CD1c-positive myeloid dendritic cell (primary cell): Measurements from ENCODE around the gene ABCC3.
A peak's percentile ranks its signal among the peaks of the same experiment; 100 is the strongest.

Experiments used
- DNase-seq: peaks from one replicate; pipeline ENCODE4 v3.0.0-alpha.2; 2016; ENCODE audit errors: extremely low spot score

ABCC3 gene

GRCh38 chr17:50604513-50604912, 30.2 kb upstream of the ABCC3 start:
- no peak for DNase-seq

GRCh38 chr17:50605429-50605828, 29.3 kb upstream of the ABCC3 start:
- no peak for DNase-seq

GRCh38 chr17:50607522-50608175, 27.0 kb upstream of the ABCC3 start:
- peak; percentile 35 for DNase-seq

DNA sequence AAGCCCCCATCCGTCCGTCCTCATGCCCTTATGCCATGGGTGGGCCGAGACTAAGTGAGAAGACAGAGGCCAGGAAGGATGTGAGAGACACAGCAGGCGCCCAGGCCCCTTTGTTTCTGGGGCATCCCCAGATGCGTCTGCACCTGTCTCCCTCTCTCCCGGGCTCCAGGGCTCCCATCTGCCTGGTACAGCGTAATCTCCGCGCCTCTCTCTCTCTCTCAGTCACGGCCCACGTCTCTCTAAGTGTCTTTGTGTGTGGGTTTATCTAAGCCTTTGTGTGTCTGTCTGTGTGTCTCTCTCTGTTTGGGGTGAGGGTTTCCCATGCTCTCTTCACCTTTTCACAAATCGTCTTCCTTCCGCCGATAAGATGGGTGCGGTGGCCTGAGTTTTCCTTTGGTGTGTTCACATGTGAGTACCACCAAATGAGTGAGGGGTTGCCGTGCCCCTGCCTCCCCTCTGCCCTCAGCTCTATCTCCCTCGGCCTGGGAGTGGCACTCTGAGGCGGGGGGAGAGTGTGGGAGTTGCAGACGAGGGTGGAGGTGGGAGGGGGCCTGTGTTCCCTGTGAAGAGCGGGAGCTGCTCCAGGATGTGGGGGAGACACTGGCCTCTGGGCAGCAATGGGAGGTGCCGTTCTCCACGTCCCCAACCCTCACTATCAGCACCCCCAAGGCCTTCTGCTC, 25.8 kb upstream of the ABCC3 start:
- DNase-seq, result no peak

DNA sequence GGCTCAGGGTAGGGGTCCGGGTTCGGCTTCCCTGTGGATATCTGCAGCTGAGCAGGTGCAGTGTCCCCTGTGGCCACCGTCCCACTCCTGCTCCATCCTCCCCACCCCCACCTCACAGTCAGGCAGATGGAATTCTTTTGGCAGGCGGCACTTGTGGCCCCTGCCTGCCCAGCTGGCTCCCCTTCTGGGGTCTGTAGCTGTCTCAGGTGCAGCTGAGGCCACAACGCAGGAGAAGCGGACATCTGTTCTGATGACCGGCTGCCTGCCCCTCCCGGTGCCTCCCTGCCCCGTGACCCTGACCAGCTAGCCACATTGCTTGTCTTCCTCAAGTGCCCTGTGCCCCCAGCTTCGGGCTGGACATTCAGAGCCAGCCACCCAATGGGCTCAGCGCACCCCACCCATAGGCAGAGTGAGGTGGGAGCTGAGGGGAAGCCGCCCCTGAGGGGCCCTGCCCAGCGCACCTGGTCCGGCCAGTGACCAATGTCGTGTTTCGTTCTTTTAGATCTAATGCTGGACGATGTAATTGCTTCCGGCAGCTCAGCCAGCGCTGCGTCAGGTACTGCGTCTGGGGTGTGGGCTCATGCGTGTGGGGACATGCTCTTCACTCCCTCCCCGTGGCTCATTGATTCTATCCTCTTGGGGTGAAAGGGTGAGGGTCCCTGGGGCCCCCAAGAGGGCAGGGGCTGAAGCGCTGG, 25.2 kb upstream of the ABCC3 start:
- no peak for DNase-seq

GRCh38 chr17:50611634-50612033, 23.0 kb upstream of the ABCC3 start:
- DNase-seq, result no peak

GRCh38 chr17:50612281-50612680, 22.4 kb upstream of the ABCC3 start:
- no peak for DNase-seq

DNA sequence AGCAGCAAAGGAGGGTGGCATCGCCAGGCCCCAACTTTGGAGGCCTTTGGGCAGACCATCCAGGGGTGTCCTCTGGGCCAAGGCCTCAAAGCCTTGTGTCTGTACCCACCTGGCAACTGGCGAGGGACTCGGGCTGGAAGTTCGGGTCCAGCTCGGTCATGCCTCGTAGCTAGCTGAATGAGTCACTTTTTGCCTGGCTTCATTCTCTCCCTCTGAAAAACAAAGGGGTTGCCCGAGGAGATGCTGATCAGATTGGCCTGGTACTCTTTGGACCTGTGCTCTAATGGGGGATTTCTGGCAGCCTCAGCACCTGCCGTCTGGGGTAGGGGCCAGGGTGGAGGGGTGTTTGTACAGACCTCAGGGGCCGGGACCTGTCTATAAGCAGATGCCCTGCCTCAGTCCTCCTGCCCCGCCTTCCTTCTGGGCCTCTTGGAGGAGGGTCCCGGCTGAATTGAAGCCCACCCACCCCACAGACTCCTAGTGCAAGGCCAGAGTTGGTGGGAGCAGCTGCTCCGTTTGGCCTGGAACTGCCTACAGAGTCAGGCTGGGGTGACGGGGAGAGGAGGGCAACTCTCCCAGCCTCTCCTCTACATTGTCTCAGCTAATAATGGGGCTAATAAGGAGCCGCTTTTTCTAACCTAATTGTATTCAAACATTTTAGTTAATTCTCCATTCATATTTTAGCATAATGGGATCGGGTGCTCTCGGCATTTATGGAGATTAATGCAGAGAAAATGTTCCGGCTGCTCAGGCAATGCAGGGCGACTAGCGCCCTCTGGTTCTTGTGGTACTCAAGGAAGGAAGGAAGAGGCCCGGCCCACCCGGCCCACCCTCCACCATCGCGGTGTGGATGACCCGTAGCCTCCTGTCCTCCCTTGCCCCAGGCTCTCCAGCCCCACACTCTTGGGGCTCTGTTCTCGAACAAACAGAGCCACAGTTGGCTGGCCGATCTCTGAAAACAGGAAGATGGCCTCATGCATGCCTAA, 21.4 kb upstream of the ABCC3 start:
- DNase-seq, result no peak

DNA sequence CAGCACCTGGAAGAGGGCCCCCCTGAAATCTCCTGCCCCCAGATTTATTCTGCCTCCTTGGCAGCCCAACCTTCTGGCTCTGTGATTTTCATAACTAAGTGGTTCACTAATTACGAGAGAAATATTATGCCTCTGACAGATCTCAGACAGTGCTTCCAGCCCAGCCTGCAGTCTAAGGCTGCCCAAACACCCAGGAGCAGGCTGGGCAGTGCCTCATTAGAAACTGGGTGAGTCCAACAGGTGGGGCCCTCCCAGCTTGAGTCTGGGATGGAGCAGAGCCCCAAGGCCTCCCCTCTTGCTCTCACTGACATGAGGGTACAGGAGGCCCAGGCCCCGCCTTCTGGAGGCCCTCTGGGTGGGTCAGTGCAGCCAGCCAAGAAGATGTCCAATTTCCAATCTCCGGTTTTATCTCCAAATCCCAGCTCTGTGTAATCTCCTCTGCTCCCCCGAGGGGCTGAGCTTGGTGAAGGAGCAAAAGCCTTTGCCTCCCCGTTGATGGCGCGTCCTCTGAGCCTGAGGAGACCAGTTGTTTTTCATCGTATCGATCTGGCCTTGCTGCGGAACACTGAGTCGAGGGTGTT, 20.1 kb upstream of the ABCC3 start:
- DNase-seq, result no peak

GRCh38 chr17:50615828-50616227, 18.9 kb upstream of the ABCC3 start:
- DNase-seq, result no peak

DNA sequence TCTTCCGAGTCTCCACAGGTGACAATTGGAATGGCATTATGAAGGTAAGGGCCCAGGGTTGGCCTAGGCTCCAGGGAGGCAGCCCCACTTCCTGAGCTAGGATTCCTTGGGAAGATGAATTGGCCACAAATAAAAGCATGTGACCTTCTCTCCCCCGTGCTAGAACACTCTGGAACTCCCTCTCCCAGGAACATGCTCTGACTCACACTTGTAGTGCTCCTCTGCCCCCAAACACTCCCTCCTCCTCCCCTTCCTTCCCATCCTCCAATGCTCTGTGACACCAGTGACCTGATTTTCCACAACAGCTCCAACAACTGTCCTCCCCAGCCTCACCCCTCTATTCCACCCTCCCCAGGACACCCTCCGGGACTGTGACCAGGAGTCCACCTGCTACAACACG, 16.4 kb upstream of the ABCC3 start:
- DNase-seq, result no peak

GRCh38 chr17:50618941-50619340, 15.7 kb upstream of the ABCC3 start:
- peak; percentile 75 for DNase-seq

- no peak for DNase-seq
These were observed 15.2 kb upstream of the ABCC3 start for GRCh38 chr17:50619489-50619888.

- DNase-seq, result no peak
These were observed 14.4 kb upstream of the ABCC3 start for GRCh38 chr17:50620237-50620636.

- DNase-seq, result no peak
These were observed 13.8 kb upstream of the ABCC3 start for GRCh38 chr17:50620858-50621257.

DNA sequence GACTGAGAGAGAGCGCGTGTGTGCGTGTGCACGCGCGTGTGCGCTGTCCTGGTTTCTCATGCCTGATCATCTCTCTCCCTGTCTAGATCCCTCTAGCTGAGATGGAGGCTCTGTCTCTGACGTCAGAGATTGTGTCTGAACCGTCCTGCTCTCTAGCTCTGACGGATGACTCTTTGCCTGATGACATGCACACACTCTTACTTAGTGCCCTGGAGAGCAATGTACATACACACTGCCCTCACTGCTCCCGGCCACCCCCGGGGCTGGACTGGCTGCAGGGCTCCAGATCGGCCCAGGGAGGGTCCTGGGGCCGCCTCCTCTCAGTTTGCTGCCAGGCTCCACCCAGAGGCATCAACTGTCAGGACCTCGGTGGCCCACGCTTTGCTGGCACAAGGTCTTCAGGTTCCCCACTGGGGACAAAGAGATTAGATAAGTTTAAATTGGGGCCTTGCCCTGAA, 13.1 kb upstream of the ABCC3 start:
- DNase-seq, result peak; percentile 57

DNA sequence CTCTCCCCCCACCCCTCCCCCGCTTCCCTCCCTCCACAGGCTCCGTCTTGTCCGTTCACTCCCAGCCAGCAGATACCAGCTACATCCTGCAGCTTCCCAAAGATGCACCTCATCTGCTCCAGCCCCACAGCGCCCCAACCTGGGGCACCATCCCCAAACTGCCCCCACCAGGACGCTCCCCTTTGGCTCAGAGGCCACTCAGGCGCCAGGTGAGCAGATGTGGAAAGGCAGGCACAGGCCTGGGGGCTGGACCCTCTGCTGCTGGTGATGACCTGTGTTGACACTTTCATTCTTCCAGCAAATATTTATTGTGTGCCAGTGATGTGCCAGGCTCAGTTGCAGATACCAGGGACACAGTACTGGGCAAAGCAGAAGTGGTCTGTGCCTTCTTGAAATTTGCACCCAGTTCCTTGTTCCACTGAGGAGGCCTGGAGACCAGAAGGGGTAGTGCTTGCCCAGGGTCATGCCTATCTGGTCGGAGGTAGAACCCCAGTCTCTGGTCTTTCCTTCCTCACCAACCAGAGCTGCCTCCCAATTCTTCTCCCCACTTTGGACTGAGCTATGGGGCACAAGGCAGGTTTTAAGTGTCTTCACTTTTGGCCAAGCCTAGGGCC, 10.3 kb upstream of the ABCC3 start:
- DNase-seq, result peak; percentile 74

DNA sequence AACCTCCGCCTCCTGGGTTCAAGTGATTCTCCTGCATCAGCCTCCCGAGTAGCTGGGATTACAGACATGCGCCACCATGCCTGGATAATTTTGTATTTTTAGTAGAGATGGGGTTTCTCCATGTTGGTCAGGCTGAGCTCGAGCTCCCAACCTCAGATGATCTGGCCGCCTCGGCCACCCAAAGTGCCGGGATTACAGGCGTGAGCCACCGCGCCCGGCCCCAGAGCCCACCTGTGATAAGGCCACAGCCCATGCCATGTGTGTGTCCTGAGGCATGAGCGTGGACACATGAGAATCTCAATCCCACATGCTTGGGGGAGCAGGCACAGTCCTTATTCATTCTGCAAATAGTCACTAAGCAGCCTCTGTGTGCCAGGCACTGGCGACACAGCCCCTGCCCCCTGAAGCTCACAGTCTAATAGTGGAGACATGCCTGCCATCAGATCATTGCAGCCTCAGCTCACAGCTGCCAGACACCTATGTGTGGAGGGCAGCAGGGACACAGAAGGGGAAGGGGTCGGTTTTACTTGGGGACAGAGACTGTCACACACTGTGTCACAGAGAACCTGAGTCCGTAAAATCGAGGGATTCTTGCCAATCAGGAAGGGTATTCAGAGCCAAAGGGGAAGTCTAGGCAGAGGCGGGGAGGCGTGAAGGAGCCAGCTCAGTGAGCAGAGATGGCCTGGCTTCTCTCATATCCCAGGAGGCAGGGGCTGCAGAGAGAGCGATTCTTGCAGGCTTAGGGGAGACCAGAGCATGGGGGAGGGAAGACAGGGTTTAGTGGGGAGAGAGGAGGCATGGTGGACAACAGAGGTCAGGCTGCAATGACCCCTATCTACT, 9.4 kb upstream of the ABCC3 start:
- DNase-seq, result peak; percentile 60

DNA sequence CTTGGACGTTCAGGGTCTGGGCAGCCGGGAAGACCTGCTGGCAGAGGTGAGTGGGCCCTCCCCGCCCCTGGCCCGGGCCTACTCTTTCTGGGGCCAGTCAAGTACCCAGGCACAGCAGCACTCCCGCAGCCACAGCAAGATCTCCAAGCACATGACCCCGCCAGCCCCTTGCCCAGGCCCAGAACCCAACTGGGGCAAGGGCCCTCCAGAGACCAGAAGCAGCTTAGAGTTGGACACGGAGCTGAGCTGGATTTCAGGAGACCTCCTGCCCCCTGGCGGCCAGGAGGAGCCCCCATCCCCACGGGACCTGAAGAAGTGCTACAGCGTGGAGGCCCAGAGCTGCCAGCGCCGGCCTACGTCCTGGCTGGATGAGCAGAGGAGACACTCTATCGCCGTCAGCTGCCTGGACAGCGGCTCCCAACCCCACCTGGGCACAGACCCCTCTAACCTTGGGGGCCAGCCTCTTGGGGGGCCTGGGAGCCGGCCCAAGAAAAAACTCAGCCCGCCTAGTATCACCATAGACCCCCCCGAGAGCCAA, 8.6 kb upstream of the ABCC3 start:
- DNase-seq, result peak; percentile 73
